Ishikawa (cell line): ENCODE measurements around the gene ZNF44.

Source experiments
- CEBPB ChIP-seq: IDR thresholded peaks from 2 replicates; pipeline ENCODE4 v1.6.1; 2012
- CREB1 ChIP-seq: IDR thresholded peaks from 2 replicates; pipeline ENCODE4 v1.6.1; 2012; ENCODE audit warnings: low read depth
- EGR1 ChIP-seq: IDR thresholded peaks from 2 replicates; pipeline ENCODE4 v1.6.1; 2012
- EP300 ChIP-seq: IDR thresholded peaks from 2 replicates; pipeline ENCODE4 v1.6.1; 2012; ENCODE audit warnings: borderline replicate concordance
- FOXM1 ChIP-seq: IDR thresholded peaks from 2 replicates; pipeline ENCODE4 v1.6.1; 2012; ENCODE audit warnings: low read depth, borderline replicate concordance
- NFIC ChIP-seq: IDR thresholded peaks from 2 replicates; pipeline ENCODE4 v1.6.1; 2012
- TAF1 ChIP-seq: IDR thresholded peaks from 2 replicates; pipeline ENCODE4 v1.6.1; 2012; ENCODE audit warnings: low read depth, mild to moderate bottlenecking
- TCF12 ChIP-seq: IDR thresholded peaks from 2 replicates; pipeline ENCODE4 v1.6.1; 2012; ENCODE audit warnings: low read depth
- TEAD4 ChIP-seq: IDR thresholded peaks from 2 replicates; pipeline ENCODE4 v1.6.1; 2012
- YY1 ChIP-seq: IDR thresholded peaks from 2 replicates; pipeline ENCODE4 v1.6.1; 2012; ENCODE audit warnings: low read depth
- ZBTB7A ChIP-seq: IDR thresholded peaks from 2 replicates; pipeline ENCODE4 v1.6.1; 2012; ENCODE audit warnings: low read depth
- TF ChIP-seq, protein P1 (sequence below): IDR thresholded peaks from 2 replicates; pipeline ENCODE4 v1.6.1; 2012
- TF ChIP-seq, protein P2 (sequence below): IDR thresholded peaks from 2 replicates; pipeline ENCODE4 v1.6.1; 2012
- TF ChIP-seq, protein P3 (sequence below): IDR thresholded peaks from 2 replicates; pipeline ENCODE4 v1.6.1; 2012; ENCODE audit warnings: low read depth, mild to moderate bottlenecking

ZNF44 gene

DNA sequence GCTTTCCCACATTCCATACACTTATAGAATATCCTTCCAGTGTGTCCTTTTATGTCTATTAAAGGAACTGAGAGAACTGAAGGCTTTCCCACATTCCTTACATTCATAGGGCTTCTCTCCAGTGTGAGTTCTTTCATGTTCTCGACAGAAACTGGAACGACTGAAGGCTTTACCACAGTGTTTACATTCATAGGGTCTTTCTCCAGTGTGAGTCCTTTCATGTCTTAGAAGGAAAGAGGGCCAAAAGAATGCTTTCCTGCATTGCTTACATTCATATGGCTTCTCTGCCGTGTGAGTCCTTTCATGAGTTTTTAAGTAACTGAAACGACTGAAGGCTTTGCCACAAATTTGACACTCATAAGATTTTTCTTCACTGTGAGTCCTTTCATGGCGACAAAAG, 22.3 kb downstream of the ZNF44 start:
- TF ChIP-seq CREB1: no peak
- TF ChIP-seq, protein P1, sequence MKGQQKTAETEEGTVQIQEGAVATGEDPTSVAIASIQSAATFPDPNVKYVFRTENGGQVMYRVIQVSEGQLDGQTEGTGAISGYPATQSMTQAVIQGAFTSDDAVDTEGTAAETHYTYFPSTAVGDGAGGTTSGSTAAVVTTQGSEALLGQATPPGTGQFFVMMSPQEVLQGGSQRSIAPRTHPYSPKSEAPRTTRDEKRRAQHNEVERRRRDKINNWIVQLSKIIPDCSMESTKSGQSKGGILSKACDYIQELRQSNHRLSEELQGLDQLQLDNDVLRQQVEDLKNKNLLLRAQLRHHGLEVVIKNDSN: no peak
- no peak for TF ChIP-seq TEAD4
- no peak for TF ChIP-seq EP300
- TF ChIP-seq TAF1: no peak
- TF ChIP-seq, protein P2, sequence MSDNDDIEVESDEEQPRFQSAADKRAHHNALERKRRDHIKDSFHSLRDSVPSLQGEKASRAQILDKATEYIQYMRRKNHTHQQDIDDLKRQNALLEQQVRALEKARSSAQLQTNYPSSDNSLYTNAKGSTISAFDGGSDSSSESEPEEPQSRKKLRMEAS: no peak
- no peak for TF ChIP-seq NFIC
- TF ChIP-seq EGR1: no peak
- no peak for TF ChIP-seq TCF12
- TF ChIP-seq, protein P3, sequence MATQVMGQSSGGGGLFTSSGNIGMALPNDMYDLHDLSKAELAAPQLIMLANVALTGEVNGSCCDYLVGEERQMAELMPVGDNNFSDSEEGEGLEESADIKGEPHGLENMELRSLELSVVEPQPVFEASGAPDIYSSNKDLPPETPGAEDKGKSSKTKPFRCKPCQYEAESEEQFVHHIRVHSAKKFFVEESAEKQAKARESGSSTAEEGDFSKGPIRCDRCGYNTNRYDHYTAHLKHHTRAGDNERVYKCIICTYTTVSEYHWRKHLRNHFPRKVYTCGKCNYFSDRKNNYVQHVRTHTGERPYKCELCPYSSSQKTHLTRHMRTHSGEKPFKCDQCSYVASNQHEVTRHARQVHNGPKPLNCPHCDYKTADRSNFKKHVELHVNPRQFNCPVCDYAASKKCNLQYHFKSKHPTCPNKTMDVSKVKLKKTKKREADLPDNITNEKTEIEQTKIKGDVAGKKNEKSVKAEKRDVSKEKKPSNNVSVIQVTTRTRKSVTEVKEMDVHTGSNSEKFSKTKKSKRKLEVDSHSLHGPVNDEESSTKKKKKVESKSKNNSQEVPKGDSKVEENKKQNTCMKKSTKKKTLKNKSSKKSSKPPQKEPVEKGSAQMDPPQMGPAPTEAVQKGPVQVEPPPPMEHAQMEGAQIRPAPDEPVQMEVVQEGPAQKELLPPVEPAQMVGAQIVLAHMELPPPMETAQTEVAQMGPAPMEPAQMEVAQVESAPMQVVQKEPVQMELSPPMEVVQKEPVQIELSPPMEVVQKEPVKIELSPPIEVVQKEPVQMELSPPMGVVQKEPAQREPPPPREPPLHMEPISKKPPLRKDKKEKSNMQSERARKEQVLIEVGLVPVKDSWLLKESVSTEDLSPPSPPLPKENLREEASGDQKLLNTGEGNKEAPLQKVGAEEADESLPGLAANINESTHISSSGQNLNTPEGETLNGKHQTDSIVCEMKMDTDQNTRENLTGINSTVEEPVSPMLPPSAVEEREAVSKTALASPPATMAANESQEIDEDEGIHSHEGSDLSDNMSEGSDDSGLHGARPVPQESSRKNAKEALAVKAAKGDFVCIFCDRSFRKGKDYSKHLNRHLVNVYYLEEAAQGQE: no peak
- TF ChIP-seq FOXM1: no peak

DNA sequence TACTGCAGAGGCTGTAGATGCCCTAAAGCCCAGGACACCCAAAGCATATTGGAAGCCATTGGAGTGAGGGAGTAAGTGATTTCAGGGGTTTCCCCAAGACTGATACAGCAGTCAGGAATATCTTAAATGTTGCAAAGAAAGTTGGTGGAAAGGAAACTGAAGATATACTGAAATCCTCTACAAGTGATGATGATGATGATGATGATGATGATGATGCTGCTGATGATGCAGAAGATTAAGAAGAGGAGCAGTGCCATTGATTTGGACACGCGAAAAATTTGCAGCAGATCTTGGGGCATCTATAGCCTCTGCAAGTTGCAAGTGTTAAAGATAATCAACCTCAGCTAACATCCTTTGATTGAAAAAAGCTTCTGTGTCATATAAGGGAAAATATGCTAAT, 23.8 kb downstream of the ZNF44 start:
- TF ChIP-seq EP300 (no peak), ZBTB7A (no peak), YY1 (no peak), TEAD4 (no peak), FOXM1 (no peak)
- TF ChIP-seq, protein P1: no peak
- TF ChIP-seq, protein P3: no peak

DNA sequence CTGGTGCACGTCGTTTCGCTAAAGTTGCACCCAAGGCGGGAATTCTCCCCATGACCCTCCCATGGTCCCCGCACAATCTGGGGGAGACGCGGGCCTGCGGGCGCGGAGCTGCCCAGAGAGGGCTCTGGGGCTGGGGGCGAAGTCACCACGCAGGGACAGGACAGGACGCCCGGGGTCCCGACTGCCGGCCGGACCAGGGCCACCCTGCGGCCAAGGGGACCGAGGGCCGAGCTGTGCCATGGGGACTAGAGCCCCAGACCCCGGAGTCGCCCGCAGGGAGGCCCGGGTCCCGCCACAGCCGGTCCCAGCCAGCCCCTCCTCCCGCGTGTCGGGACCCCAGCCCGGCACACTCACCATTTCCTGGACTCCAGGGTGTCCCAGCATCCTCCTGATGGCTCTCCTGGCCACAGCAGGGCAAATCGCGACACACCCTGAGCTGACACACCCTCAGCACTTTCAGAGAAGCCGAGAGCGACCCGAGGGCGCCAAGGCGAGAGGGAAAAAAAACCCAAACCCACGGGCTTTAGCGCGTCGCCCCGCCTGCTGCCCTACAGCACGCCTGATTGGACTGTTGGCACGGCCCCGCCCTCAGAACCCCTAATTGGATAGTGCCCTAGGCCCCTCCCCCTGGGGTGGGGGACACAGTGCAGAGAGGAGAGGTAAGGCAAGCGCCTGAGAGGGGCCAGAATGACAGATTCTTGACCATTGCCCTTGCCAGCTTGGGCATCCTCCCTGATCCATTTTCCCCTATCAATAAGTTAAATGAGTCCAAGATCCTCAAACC, 28.6 kb downstream of the ZNF44 start:
- no peak for TF ChIP-seq EGR1
- no peak for TF ChIP-seq CEBPB
- no peak for TF ChIP-seq CREB1
- TF ChIP-seq TEAD4: no peak
- TF ChIP-seq NFIC: no peak
- no peak for TF ChIP-seq TAF1
- TF ChIP-seq, protein P2: no peak
- no peak for TF ChIP-seq EP300
- TF ChIP-seq, protein P1: no peak
- TF ChIP-seq FOXM1: no peak
- TF ChIP-seq ZBTB7A: no peak

DNA sequence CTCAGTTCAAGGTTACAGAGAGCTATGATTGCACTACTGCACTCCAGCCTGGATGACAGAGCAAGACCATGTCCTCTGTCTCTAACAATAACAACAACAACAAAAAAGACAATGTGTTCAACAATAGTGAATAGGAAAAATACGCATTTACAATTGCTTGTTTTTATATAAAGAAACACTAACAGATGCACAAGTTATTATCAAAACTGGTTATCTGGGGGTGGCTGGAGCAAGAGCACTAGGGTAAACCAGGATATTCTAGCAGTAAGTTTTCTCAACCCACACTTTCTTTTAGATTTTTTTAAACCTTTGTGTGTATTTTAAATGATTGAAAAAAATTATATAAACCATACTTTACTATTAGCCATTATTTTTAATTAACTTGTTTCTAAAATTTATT, 33.1 kb downstream of the ZNF44 start:
- no peak for TF ChIP-seq CREB1
- no peak for TF ChIP-seq TEAD4
- TF ChIP-seq CEBPB: no peak
- no peak for TF ChIP-seq FOXM1
- TF ChIP-seq ZBTB7A: no peak
- TF ChIP-seq, protein P1: no peak
- TF ChIP-seq TAF1: no peak
- TF ChIP-seq EGR1: no peak
- TF ChIP-seq TCF12: no peak
- TF ChIP-seq, protein P3: no peak
